Skeletal muscle cell (primary cell): ENCODE results near the gene NELFA.

Experiments used
- DNase-seq: peaks from one replicate; pipeline ENCODE4 v3.0.0-alpha.2; 2010; ENCODE audit warnings: low read depth
- H3K4me3 ChIP-seq: 2 replicates; pipeline ENCODE4 v1.5.1; 2011; ENCODE audit warnings: low read depth, mild to moderate bottlenecking, control low read depth, low read length, moderate library complexity

The NELFA gene

GRCh38 chr4:1948892-1949436 lies 59.8 kb downstream of the NELFA start:
- DNase-seq, result no peak
- no peak overlapping the region for H3K4me3 ChIP-seq

DNA sequence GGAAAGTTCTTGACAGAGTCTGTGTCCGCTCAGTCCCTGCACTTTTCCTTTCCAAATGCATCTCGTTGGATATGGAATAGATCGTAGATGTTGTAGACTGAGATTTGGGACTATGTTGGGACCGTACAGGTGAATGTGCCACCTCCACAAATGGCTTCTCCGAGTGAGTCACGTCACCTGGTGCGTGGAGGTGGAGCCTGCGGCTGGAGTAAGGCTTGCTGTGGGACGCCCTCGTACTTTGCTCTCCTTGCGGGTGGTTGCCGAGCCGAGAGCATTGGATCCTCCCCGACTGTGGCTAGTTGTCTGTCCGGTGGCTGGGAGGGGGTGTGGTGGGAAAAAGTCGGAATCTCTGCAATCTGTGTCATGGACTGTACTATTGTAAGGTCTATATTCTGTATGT lies 60.5 kb downstream of the NELFA start:
- no peak for DNase-seq
- H3K4me3 ChIP-seq, result no peak overlapping the region

DNA sequence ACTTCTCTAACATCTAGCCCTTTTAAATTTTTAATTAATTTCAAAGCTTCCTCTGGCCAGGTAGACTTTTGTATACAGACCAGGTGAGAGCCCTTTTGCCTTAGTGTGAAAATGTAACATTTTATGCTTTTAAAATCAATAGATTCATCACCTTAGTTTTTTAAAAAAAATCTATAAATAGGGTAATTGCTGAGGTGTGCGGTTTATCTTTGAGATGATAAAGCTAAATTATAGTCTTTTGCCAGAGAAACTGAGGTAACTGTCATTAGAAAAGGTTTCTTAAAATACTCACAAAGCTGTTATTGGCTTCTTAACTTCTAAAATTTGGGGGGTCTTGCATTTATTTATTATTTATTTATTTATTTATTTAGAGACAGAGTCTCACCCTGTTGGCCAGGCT lies 62.9 kb downstream of the NELFA start:
- no peak overlapping the region for H3K4me3 ChIP-seq
- no peak for DNase-seq

GRCh38 chr4:1945124-1945895 lies 63.5 kb downstream of the NELFA start:
- no peak for DNase-seq
- no peak overlapping the region for H3K4me3 ChIP-seq

DNA sequence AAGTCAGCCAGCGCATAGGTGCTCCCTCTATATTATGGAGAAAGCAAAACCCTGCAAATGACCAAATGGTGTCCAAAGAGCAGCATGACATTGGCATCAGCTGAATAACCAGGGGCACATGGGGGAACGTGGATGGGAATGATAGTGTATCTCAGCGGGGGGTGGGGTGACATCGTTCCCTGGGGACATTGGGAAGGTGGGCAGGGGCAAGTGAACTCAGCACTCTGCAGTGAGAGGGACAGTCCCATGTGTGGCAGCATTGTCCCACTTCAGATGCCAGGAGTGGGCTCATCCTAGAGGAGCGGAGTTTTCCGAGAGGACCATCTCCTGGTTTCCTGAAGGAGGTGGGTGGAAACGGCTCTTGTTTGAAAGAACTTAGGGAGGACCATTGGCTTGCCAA lies 64.8 kb downstream of the NELFA start:
- DNase-seq, result no peak
- no peak overlapping the region for H3K4me3 ChIP-seq

GRCh38 chr4:1940566-1940965 lies 68.2 kb downstream of the NELFA start:
- H3K4me3 ChIP-seq, result no peak overlapping the region
- no peak for DNase-seq

GRCh38 chr4:1939664-1940509 lies 68.9 kb downstream of the NELFA start:
- no peak overlapping the region for H3K4me3 ChIP-seq
- peak; percentile 77 for DNase-seq

DNA sequence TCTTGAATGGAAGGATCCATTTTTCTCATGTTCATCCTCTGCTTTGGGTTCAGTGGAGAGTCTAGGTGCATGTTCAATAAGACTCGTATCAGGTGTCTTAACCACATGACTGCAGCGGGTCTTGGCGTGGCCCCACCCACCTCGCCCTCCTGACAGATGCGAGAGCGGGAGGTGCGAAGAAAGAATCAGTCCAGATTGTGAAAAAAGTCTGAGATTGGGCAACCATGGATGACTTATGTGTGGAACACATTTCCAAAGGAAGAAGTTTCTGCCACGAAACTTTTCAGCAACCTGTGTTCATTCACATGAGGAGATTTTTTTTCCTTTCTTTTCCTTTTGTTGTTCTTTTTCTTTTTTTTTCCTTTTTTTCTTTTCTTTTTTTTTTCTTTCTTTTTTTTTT lies 70.7 kb downstream of the NELFA start:
- no peak for DNase-seq
- no peak overlapping the region for H3K4me3 ChIP-seq

DNA sequence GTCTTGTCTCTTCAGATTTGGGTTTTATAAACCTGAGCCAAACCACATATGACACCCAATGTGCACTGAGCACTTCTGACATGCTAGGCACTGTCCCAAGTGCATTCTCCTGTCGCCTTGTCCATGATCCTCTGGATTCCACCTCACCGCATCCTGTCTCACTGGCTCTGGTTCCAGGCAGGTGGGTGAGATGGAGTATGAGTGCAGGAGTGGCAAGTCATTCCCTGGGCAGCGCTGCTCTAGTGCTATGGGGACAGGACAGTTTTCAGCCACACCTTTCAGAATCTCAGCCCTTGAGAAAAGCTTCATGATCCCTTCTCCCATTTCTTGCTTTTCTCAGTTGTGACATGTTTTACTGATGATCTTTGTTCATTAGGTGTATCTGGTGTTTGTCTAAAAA lies 71.2 kb downstream of the NELFA start:
- H3K4me3 ChIP-seq, result no peak overlapping the region
- DNase-seq, result no peak

DNA sequence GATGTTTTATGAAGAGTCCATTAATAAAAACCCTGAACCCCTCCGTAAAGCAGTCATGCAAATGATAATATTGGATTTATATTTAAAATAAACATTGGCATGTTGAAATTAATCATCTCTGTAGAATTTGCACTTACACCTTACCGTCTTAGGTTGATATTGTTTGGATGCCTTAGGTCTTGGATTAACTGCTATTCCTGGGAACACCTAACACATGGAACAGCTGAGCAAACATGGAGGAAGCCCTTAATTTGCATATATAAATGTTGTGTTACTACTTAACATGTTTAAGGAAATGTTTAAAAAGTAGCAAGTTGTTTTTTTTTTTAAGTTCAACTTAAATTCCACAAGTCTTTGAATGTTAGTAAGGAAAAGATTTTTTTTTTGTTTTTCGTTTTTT lies 75.1 kb downstream of the NELFA start:
- DNase-seq, result no peak
- H3K4me3 ChIP-seq, result no peak overlapping the region

DNA sequence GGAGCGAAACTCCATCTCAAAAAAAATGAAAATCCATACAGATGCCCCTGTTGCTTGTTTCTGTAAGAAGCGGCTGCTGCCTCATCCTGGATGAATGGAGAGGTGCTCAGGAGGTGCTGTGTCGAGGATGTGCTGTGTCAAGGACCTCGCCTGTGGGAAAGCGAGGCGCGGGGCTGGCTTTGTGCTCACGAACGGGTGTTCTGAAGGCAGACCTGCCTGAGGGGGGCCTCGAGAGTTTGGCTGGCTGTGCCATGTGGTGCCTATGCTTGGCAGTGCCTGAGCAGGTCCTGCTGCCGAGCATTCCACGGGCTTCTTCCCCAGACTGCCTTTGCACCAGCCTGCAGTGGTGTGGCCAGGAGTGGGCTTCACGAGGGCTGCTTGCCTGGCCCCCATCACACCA lies 76.0 kb downstream of the NELFA start:
- no peak for DNase-seq
- H3K4me3 ChIP-seq, result no peak overlapping the region
